GM18951 (cell line): ENCODE measurements around the gene PDE7B.

Experiments used
- POLR2A ChIP-seq: IDR thresholded peaks from 4 replicates; pipeline ENCODE4 v1.6.1; 2011; ENCODE audit warnings: mild to moderate bottlenecking; ENCODE audit not compliant: insufficient read length, insufficient read depth; ENCODE audit errors: extremely low read depth
- in situ Hi-C: fragments of 300-500 bp; cut with MboI; formaldehyde crosslinking; loops from one replicate; pipeline ENCODE4 v1.12.0; 2022; ENCODE audit warnings: low sequenced_read_pairs, mixed read lengths, inconsistent platforms; ENCODE audit not compliant: unreplicated experiment

Gene PDE7B

DNA sequence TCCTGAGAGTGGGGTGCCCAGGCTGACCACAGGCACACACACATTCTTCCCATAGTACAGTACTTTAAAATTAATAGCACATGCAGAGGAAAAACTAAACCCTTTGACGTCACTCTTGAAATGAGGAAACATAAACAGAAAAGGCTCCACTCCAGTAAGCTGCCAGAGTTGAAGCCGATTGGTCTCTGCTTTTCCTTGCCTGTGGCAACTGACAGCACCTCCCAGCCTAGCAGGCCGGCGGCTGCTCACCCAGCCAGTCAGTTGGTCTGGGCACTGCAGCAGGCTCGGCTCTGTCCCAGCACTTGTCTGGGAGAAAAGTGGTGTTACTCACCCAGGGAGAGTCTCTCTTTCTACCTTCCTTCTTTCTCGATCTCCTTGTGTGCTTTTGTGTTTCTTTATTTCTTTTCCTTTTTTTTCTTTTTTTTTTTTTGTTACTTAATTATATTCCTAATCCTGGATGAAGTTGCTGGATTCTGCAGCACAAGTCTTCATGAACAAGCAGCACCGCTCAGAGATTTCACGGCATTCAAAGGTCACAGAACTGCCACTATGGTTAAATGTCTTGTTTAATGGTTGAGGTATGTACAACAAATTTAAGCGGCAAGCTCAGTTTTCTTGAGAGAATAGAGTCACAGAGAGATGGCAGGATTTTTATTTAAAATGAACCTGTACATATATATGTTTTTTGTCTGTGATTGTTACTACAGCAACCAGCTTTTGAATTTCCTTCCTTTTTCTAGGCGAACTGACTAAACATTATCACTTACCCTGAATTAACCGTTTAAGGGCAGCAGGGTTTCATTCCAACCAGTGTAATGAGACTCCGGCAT is at the start of gene PDE7B:
TSS of gene PDE7B (plus strand) at position 260 of the 830 bp plus-strand sequence.
- in situ Hi-C loops = no loop called here
- no peak for TF ChIP-seq POLR2A

- in situ Hi-C loops = no loop called here
- TF ChIP-seq POLR2A = no peak
Measured at GRCh38 chr6:135801755-135802465, 49.6 kb upstream of the PDE7B start.

- in situ Hi-C loops = no loop called here
- no peak for TF ChIP-seq POLR2A
Measured at GRCh38 chr6:135810486-135810885, 41.0 kb upstream of the PDE7B start.

- in situ Hi-C loops = no loop called here
- no peak for TF ChIP-seq POLR2A
Measured at GRCh38 chr6:135811170-135811569, 40.3 kb upstream of the PDE7B start.

DNA sequence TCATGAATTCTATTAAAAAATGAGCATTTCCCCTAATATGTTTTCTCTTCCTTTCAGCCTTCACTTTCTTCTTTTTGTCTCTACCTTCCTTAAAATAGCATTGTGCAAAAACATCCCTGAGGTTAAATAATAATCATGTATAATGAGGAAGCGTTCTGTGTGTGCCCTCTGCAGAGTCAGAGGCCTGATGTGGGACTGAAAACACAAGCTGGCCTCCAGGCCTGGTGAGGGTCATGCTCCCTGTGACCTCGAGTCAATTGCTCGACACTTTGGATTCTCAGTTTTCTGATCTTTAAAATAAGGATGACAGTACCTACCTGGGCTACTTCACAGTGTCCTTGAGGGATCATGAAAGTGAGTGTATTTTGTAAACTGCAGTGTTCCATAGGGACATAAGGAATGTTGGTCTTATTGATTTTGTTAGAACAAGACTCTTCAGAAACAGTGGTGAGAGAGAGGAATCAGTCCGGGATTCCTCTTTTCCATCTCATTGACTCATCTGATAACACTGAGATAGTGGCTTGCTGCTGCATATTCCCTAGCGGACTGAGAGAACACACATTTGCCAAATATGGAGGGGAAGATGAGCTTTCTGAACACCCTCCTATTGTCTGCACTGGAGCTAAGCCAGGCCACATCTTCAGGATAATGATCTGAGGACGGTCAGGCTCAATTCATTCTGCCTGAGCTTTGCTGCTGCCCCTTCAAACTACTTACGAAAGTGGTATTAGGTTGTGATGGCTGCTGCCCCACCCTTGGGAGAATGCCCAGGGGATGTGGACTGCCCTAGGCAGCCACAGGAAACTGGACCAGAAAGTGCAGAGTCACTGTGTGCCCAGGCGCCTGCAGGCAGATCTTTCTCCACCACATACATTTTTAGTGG is 39.6 kb upstream of the PDE7B start:
- in situ Hi-C loops = no loop called here
- TF ChIP-seq POLR2A = no peak

GRCh38 chr6:135813401-135813800 is 38.1 kb upstream of the PDE7B start:
- no peak for TF ChIP-seq POLR2A
- in situ Hi-C loops = no loop called here

- no peak for TF ChIP-seq POLR2A
- in situ Hi-C loops = no loop called here
Measured at GRCh38 chr6:135814043-135814442, 37.5 kb upstream of the PDE7B start.

- no peak for TF ChIP-seq POLR2A
- in situ Hi-C loops = no loop called here
Measured at GRCh38 chr6:135815216-135815615, 36.3 kb upstream of the PDE7B start.

DNA sequence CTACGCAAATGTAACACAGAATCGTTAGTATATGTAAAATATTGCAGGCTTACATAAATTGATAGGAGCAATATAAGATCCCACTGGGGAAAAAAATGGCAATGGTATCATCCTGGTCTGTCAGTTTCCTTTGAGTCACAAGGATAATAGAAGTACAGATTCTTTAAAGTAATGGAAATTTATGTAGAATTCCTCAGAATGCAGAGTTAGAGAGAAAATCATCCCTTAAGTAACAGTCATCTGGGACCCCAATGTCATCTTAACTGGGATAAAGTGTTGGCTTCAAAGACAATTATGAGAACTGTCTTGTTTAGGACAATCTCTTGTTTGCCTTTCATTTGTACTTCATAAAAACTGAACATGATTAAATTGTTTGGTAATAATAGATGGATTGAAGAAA is 34.5 kb upstream of the PDE7B start:
- in situ Hi-C loops = no loop called here
- TF ChIP-seq POLR2A = no peak

DNA sequence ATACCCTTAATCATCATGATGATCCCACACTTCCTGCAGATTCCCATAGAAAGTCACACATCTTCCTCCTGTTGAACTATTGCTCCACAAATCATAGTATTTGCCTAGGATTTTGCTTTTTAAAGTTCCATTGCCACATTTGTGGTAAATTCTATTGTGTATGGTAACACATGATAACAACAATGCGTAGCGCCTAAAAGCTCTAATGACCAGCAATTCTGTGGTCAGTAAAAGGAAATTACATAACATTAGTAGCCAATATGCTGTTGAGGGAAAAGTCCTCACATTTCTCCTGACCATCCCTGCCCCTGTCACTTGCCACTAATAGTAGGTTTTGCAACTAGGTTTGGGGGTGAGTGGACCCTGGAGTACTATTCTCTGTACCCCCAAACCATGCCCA is 31.8 kb upstream of the PDE7B start:
- TF ChIP-seq POLR2A = no peak
- in situ Hi-C loops = no loop called here

DNA sequence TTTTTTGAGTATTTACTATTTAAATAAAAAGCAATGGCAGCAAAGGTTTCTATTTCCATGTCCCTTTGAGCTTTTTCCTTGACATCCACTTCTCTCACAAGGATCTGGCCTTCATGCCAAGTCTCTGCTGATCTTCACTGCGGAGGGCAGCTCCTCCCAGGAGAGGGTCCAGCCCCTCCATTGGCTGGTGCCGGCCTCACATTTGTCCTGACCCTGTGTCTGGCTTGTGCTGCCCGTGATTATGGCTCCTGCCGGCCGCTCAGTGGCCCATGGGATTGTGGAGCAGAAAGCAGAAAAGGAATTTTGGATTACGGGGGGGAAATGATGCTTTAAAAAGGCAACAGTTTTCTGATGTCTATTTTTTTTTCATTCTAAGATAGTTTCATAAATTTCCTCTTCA is 31.2 kb upstream of the PDE7B start:
- no peak for TF ChIP-seq POLR2A
- in situ Hi-C loops = no loop called here

- in situ Hi-C loops = no loop called here
- TF ChIP-seq POLR2A = no peak
Measured at GRCh38 chr6:135823851-135824250, 27.6 kb upstream of the PDE7B start.

- in situ Hi-C loops = no loop called here
- TF ChIP-seq POLR2A = no peak
Measured at GRCh38 chr6:135826236-135826804, 25.2 kb upstream of the PDE7B start.
